Measurements from ENCODE around the gene MEGF8.

Gene MEGF8

DNA sequence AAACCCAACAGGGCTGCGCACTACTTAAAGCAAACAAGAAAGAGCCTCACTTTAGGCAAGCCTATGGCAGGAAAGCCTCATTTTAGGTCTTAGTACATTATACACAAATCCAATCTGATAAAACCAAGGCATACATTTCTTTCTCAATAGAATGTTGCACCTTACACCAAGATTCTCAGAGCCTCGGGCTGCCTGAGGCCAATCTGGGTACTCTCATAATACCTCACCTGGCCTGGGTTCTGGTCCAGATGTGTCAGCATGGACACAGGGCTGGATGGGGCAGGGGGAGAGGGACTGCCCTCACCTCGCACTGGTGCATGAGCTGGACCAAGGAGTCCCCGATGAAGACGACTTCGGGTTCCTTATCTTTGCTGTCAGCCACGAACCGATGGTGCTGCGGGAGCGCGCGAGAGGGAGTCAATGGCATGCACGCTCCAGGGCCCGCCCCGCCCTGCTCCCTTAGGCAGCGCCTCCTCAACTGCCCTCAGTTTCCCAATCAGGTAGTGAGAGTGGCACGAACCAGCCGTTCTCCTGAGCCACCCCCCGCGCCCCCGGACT lies 23.7 kb upstream of the MEGF8 start, which contains the start of gene PRR19:
PRR19 (plus strand) TSS at position 487 of the 558 bp plus-strand sequence. CDS start 7,453 bp downstream, outside the sequence.
- peak within 1 kb of the TSS; percentile 88 for H3K4me3 ChIP-seq (ENCODE audit: low read length)
- DNase-seq (ENCODE audit: low read depth, low spot score), result no peak

DNA sequence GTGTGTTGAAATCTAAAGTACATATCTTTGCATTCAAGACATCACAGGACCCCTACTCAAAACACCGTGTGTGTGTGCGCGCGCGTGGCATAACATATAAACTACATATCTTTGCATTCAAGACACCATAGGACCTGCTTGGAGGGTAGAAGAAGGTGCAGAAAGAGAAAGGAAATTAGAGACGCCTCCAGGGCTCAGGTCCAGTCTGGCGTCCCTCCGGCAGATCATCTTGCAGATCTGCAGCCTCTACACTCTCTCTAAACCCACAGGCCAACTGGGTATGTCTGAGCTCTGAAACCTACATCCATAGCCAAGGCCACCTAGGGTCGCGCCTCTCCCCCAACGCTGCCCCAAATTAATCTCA lies 22.4 kb upstream of the MEGF8 start:
- H3K4me3 ChIP-seq (ENCODE audit: low read length), result peak overlapping the region; percentile 88
- no peak for DNase-seq (ENCODE audit: low read depth, low spot score)

DNA sequence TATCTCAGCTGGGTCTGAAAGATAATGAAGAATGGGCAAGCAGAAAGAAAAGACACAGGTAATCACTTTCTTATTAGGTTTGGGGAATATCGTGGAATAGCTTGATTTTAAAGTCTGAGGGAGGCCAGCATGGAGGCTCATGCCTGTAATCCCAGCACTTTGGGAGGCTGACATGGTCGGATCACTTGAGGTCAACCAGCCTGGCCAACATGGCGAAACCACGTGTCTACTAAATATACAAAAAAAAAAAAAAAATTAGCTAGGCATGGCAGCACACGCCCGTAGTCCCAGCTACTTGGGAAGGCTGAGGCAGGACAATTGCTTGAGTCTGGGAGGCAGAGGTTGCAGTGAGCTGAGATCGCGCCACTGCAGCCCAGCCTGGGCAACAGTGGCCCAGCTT lies 21.6 kb upstream of the MEGF8 start:
- no peak overlapping the region for H3K4me3 ChIP-seq (ENCODE audit: low read length)
- no peak for DNase-seq (ENCODE audit: low read depth, low spot score)

GRCh38 chr19:42306646-42307045 lies 18.8 kb upstream of the MEGF8 start:
- DNase-seq (ENCODE audit: low read depth, low spot score), result no peak
- no peak overlapping the region for H3K4me3 ChIP-seq (ENCODE audit: low read length)

GRCh38 chr19:42309686-42310085 lies 15.7 kb upstream of the MEGF8 start:
- no peak for DNase-seq (ENCODE audit: low read depth, low spot score)
- H3K4me3 ChIP-seq (ENCODE audit: low read length), result no peak overlapping the region

GRCh38 chr19:42311657-42312056 lies 13.8 kb upstream of the MEGF8 start:
- H3K4me3 ChIP-seq (ENCODE audit: low read length), result no peak overlapping the region
- no peak for DNase-seq (ENCODE audit: low read depth, low spot score)

- H3K4me3 ChIP-seq (ENCODE audit: low read length), result no peak overlapping the region
Measured at GRCh38 chr19:42312370-42312769, 13.1 kb upstream of the MEGF8 start.

GRCh38 chr19:42313096-42313839 lies 12.2 kb upstream of the MEGF8 start, which contains the start of gene TMEM145:
TMEM145 (plus strand) TSS chr19:42313309; CDS start chr19:42313377, 68 bp downstream.
- H3K4me3 ChIP-seq (ENCODE audit: low read length), result peak within 1 kb of the TSS; percentile 51

More at GRCh38 chr19:42312370-42312769, 13.1 kb upstream of the MEGF8 start:
- DNase-seq (ENCODE audit: low read depth, low spot score), result no peak

DNA sequence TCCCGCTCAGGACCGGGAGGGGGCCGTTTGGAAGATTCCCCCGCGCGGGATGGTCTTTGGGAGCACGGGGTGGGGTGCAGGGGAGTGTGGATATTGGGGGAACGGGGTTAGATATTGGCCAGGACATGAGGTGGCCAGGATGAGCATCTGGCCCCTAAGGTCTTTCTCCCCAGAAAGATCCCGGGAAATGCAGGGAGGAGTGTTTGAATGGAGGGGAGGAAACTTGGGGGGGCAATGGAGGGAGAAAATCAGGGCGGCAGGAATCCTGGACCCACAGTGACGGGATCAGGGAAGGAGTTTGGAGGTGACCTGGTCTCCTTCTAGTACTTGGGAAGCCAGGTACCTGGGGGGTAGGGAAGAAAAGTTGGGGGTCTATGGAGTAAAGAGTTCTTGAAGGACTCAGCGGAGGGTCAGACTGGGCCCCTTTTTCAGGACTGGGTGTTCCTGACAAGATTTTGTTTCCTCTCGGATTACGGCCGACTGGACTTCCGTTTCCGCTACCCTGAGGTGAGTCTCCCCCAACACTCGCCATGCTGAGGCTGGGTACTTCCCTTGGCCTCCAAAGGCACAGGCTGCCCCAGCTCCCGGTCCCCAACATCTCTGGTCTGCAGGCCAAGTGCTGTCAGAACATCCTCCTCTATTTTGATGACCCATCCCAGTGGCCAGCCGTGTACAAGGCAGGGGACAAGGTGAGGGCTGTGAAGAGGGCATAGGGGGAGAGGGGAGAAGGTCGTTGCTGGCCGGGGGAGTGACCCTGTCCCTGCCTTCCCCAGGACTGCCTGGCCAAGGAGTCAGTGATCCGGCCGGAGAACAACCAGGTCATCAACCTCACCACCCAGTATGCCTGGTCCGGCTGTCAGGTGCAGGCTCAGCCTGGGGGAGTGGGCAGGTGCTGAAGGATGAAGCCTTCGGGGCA lies 11.3 kb upstream of the MEGF8 start:
- H3K4me3 ChIP-seq (ENCODE audit: low read length), result peak overlapping the region; percentile 51; the same call in 1 of the 2 replicates
- DNase-seq (ENCODE audit: low read depth, low spot score), result no peak

More at GRCh38 chr19:42313096-42313839, 12.2 kb upstream of the MEGF8 start, which contains the start of gene TMEM145:
- DNase-seq (ENCODE audit: low read depth, low spot score), result no peak

- no peak for DNase-seq (ENCODE audit: low read depth, low spot score)
- no peak overlapping the region for H3K4me3 ChIP-seq (ENCODE audit: low read length)
Measured at GRCh38 chr19:42315024-42315423, 10.4 kb upstream of the MEGF8 start.

- no peak overlapping the region for H3K4me3 ChIP-seq (ENCODE audit: low read length)
Measured at GRCh38 chr19:42316223-42317211, 8.9 kb upstream of the MEGF8 start.

GRCh38 chr19:42317535-42317934 lies 7.9 kb upstream of the MEGF8 start:
- no peak for DNase-seq (ENCODE audit: low read depth, low spot score)
- no peak overlapping the region for H3K4me3 ChIP-seq (ENCODE audit: low read length)

More at GRCh38 chr19:42316223-42317211, 8.9 kb upstream of the MEGF8 start:
- no peak for DNase-seq (ENCODE audit: low read depth, low spot score)

- H3K4me3 ChIP-seq (ENCODE audit: low read length), result no peak overlapping the region
Measured at GRCh38 chr19:42322305-42322704, 3.1 kb upstream of the MEGF8 start.

DNA sequence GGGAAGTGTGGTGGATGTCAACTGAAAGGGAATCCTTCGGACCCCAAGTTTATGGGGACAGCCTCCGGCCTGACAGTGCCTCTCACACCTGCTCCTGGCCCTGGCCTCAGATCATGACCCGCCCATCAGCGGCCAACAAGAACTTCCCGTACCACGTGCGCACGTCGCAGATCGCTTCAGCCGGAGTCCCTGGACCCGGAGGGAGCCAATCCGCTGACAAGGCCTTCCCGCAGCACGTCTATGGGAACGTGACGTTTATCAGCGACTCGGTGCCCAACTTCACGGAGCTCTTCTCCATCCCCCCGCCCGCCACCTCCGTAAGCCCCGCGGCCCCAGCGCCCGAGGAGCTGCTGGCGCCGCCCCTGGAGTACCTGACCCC lies 2.0 kb upstream of the MEGF8 start:
- no peak overlapping the region for H3K4me3 ChIP-seq (ENCODE audit: low read length)
- DNase-seq (ENCODE audit: low read depth, low spot score), result no peak

More at GRCh38 chr19:42322305-42322704, 3.1 kb upstream of the MEGF8 start:
- DNase-seq (ENCODE audit: low read depth, low spot score), result no peak

- H3K4me3 ChIP-seq (ENCODE audit: low read length), result no peak overlapping the region
- DNase-seq (ENCODE audit: low read depth, low spot score), result no peak
Measured at GRCh38 chr19:42323852-42324654, 1.4 kb upstream of the MEGF8 start.

DNA sequence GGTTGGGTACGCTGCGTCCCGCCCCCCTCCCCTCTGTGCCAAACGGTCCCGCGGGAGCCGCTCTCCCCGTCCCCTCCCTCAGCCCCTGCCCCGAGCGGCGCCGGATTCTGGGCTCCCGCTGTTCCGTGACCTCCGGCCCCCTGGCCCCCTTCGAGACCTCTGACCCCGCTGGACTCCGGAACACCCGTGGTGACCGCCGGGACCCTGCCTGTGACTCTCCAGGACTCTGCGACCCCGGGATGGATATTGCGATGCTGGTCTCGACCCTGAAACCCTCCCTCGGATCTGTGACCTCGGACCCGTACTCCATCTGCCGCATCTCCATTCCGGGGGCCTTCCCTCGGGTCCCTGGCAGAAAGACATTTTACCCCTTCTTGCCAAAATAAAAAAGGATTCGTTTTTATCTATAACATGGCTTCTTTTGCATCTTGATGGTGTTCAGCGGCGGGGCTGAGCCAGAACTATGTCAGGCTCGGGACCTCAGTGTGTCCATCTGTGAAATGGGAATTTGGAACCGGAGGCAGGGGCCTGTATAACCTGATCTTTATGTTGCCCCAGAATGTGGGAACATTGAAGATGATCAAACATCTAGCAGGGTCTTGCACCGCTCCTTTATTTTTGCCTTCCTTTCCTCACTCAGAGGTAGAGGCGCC lies 654 bp upstream of the MEGF8 start:
- DNase-seq (ENCODE audit: low read depth, low spot score), result no peak
- peak overlapping the region; percentile 88 for H3K4me3 ChIP-seq (ENCODE audit: low read length)

Measured in Jurkat, Clone E6-1 (cell line).